ENCODE results near the gene NAALADL2. TPM values are rescaled to one million over a fixed set of nuclear protein-coding genes. Genes with fewer than 3 reads are reported as not detected.

Gene NAALADL2
- total RNA-seq, 2 experiments from 2014 or later: 0.30 to 1.2 TPM

DNA sequence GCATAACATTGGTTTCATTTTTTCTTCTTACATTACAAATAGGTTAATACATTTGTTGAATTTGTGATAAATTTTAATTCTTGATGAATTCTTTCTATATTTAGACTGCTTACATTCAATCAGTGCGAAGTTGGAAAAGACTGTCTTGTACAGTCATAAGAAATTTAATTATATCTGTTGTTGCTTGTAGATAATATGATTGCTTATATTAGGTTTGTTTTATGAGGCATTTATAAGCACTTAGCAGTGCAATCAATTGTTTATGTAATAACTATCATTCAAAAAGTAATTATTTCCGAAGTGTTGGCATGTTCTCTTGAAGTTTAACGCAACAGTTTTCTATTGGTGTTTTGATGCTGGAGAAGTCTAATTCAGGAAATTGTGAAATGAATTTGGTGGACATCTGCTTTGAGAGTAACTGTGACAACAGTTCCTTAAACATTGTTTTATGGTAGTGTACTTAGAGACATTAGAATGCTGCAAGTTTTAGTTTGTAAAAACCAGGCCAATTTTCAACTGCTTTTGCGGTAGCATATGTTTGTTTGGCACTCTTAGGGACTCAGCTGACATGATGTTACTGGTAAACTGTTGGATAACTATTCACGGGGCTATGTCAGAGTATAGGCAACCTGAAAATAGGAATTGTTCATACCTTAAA is 99.7 kb downstream of the NAALADL2 start:
- TF ChIP-seq, protein P1, sequence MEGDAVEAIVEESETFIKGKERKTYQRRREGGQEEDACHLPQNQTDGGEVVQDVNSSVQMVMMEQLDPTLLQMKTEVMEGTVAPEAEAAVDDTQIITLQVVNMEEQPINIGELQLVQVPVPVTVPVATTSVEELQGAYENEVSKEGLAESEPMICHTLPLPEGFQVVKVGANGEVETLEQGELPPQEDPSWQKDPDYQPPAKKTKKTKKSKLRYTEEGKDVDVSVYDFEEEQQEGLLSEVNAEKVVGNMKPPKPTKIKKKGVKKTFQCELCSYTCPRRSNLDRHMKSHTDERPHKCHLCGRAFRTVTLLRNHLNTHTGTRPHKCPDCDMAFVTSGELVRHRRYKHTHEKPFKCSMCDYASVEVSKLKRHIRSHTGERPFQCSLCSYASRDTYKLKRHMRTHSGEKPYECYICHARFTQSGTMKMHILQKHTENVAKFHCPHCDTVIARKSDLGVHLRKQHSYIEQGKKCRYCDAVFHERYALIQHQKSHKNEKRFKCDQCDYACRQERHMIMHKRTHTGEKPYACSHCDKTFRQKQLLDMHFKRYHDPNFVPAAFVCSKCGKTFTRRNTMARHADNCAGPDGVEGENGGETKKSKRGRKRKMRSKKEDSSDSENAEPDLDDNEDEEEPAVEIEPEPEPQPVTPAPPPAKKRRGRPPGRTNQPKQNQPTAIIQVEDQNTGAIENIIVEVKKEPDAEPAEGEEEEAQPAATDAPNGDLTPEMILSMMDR (IDR thresholded peaks at IDR 0.05): no peak
- Mint-ChIP-seq H3K9me3 (no peaks in the 10 kb centered on the region), H3K36me3 (ENCODE audit: low read depth) (no peaks in the 10 kb centered on the region), H3K4me3 (no peak overlapping the region), H3K27ac (no peak overlapping the region), H3K4me1 (ENCODE audit: low read depth) (no peaks in the 10 kb centered on the region), H3K27me3 (no peaks in the 10 kb centered on the region)
- H3K36me3 ChIP-seq (ENCODE audit: insufficient read depth, low read length): no peaks in the 10 kb centered on the region
- DNase-seq (no peak), ATAC-seq (ENCODE audit: poor library complexity) (no peak)
- H3K27ac ChIP-seq (ENCODE audit: low read depth in 1 of 2, low read length in 2 of 2): no peak overlapping the region
- no peaks in the 10 kb centered on the region for H3K9me3 ChIP-seq (ENCODE audit: control insufficient read depth in 1 of 2, insufficient read depth in 1 of 2, low read length in 2 of 2)
- intact Hi-C loops (cut with DNase I, micrococcal nuclease): no loop called here
- CTCF ChIA-PET: no interaction called here
- POLR2A ChIA-PET: no interaction called here
- no peak overlapping the region for H3K4me3 ChIP-seq (ENCODE audit: low read length)
- no peaks in the 10 kb centered on the region for H3K4me1 ChIP-seq (ENCODE audit: insufficient read depth, low read length)
- no peaks in the 10 kb centered on the region for H3K27me3 ChIP-seq (ENCODE audit: control insufficient read depth in 1 of 2, insufficient read depth in 2 of 2, low read length in 2 of 2)

DNA sequence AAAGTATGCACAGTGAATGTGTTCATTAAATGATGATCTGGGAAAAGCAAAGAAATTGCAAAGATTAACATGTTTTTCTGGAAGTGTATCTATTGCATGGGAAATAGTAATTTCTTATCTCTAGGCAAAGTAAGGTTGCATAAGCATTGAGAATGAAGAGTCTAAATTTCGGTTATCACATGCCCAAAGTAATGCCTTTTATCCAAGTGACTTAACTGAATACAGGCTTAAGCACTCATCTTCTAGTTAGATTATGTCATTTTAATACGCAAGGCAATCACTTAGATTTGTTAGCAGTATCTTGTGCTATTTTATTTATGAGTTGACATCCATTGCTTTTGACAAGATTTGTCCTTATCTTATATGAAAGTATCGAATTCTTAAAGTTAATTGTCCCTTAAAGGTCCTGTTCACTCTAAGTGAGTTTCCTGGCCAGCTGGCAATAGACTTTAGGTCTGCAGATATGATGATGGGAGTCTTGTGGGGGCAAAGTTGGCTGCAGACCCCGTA is 100.5 kb downstream of the NAALADL2 start:
- Mint-ChIP-seq H3K4me3 (no peak overlapping the region), H3K36me3 (ENCODE audit: low read depth) (no peaks in the 10 kb centered on the region), H3K27ac (no peak overlapping the region), H3K27me3 (no peaks in the 10 kb centered on the region), H3K9me3 (no peaks in the 10 kb centered on the region), H3K4me1 (ENCODE audit: low read depth) (no peaks in the 10 kb centered on the region)
- ATAC-seq (ENCODE audit: poor library complexity): no peak
- CTCF ChIA-PET: no interaction called here
- no peaks in the 10 kb centered on the region for H3K27me3 ChIP-seq (ENCODE audit: control insufficient read depth in 1 of 2, insufficient read depth in 2 of 2, low read length in 2 of 2)
- no peaks in the 10 kb centered on the region for H3K9me3 ChIP-seq (ENCODE audit: control insufficient read depth in 1 of 2, insufficient read depth in 1 of 2, low read length in 2 of 2)
- H3K4me1 ChIP-seq (ENCODE audit: insufficient read depth, low read length): no peaks in the 10 kb centered on the region
- H3K4me3 ChIP-seq (ENCODE audit: low read length): no peak overlapping the region
- POLR2A ChIA-PET: no interaction called here
- H3K27ac ChIP-seq (ENCODE audit: low read depth in 1 of 2, low read length in 2 of 2): no peak overlapping the region
- DNase-seq: no peak
- TF ChIP-seq, protein P1 (IDR thresholded peaks at IDR 0.05): no peak
- H3K36me3 ChIP-seq (ENCODE audit: insufficient read depth, low read length): no peaks in the 10 kb centered on the region
- intact Hi-C loops (cut with DNase I, micrococcal nuclease): no loop called here

DNA sequence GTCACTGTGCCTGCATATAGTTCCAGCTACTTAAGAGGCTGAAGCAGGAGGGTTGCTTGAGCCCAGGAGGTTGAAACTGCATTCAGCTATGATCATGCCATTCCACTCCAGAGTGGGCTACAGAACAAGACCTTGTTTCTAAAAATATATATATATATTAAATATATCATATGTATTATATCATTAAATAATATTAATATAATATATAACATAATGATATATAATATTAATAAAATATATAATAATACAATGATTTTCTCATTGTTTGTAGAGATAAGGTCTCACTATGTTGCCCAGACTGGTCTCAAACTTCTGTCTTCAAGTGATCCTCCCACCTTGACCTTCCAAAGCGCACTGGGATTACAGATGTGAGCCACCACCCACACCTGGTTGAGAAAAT is 101.8 kb downstream of the NAALADL2 start:
- CTCF ChIA-PET: no interaction called here
- Mint-ChIP-seq H3K4me1 (ENCODE audit: low read depth) (no peaks in the 10 kb centered on the region), H3K4me3 (no peak overlapping the region), H3K9me3 (no peaks in the 10 kb centered on the region), H3K27ac (no peak overlapping the region), H3K36me3 (ENCODE audit: low read depth) (no peaks in the 10 kb centered on the region), H3K27me3 (no peaks in the 10 kb centered on the region)
- H3K4me3 ChIP-seq (ENCODE audit: low read length): no peak overlapping the region
- no peaks in the 10 kb centered on the region for H3K4me1 ChIP-seq (ENCODE audit: insufficient read depth, low read length)
- TF ChIP-seq, protein P1 (IDR thresholded peaks at IDR 0.05): no peak
- no peak overlapping the region for H3K27ac ChIP-seq (ENCODE audit: low read depth in 1 of 2, low read length in 2 of 2)
- H3K36me3 ChIP-seq (ENCODE audit: insufficient read depth, low read length): no peaks in the 10 kb centered on the region
- POLR2A ChIA-PET: no interaction called here
- intact Hi-C loops (cut with DNase I, micrococcal nuclease): no loop called here
- no peak for ATAC-seq (ENCODE audit: poor library complexity)
- no peaks in the 10 kb centered on the region for H3K9me3 ChIP-seq (ENCODE audit: control insufficient read depth in 1 of 2, insufficient read depth in 1 of 2, low read length in 2 of 2)
- no peak for DNase-seq
- no peaks in the 10 kb centered on the region for H3K27me3 ChIP-seq (ENCODE audit: control insufficient read depth in 1 of 2, insufficient read depth in 2 of 2, low read length in 2 of 2)

All from CD4-positive, alpha-beta T cell (primary cell).